HG02840 (cell line): ENCODE measurements around the gene SYNGR2.
"Not testable (repeated sequence)": the region's sequence is repeated elsewhere in the genome, so short reads cannot be mapped to it uniquely, and the experiment has no call there.

Experiments used
- ATAC-seq: cut with Tn5 transposase; IDR thresholded peaks from one replicate; pipeline ENCODE4 v1.9.1; 2021; ENCODE audit warnings: mild to moderate bottlenecking, moderate library complexity, moderate number of reproducible peaks; ENCODE audit not compliant: unreplicated experiment, low FRiP score

SYNGR2 gene

DNA sequence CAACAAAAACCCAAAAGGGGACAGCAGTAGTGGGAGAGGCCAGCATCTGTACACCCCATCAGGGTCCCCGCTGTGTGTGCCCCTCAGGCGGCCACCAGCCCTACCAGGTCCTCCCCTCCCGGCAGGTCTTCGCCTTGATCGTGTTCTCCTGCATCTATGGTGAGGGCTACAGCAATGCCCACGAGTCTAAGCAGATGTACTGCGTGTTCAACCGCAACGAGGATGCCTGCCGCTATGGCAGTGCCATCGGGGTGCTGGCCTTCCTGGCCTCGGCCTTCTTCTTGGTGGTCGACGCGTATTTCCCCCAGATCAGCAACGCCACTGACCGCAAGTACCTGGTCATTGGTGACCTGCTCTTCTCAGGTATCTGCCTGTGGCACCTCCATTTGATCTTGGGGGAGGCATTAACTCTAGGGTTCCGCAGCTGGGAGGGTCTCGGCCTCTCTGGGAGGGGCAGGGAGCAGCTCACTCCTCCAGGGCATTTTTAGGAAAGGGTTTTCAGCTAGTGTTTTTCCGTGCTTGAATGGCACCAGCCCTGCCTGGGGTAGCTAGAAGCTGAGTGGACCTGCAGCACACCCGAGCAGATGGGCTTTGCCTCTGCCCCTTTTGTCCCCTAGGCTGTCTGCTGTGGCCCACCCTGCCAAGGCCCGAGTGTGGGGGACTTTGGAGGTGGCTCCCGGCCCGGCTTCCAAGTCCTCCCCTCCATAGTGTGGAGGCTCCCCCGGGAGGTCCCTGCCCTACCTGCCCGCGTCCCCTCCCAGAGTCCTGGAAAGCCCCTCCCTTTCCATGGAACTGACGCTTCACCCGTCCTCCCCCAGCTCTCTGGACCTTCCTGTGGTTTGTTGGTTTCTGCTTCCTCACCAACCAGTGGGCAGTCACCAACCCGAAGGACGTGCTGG is 2.6 kb downstream of the SYNGR2 start:
- ATAC-seq, result no peak

DNA sequence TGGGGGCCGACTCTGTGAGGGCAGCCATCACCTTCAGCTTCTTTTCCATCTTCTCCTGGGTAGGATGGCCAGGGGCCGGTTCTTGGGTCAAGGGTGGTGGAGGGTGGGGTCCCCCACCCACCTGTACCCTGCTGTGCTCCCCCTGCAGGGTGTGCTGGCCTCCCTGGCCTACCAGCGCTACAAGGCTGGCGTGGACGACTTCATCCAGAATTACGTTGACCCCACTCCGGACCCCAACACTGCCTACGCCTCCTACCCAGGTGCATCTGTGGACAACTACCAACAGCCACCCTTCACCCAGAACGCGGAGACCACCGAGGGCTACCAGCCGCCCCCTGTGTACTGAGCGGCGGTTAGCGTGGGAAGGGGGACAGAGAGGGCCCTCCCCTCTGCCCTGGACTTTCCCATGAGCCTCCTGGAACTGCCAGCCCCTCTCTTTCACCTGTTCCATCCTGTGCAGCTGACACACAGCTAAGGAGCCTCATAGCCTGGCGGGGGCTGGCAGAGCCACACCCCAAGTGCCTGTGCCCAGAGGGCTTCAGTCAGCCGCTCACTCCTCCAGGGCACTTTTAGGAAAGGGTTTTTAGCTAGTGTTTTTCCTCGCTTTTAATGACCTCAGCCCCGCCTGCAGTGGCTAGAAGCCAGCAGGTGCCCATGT is 3.3 kb downstream of the SYNGR2 start:
- not testable (repeated sequence) for ATAC-seq

DNA sequence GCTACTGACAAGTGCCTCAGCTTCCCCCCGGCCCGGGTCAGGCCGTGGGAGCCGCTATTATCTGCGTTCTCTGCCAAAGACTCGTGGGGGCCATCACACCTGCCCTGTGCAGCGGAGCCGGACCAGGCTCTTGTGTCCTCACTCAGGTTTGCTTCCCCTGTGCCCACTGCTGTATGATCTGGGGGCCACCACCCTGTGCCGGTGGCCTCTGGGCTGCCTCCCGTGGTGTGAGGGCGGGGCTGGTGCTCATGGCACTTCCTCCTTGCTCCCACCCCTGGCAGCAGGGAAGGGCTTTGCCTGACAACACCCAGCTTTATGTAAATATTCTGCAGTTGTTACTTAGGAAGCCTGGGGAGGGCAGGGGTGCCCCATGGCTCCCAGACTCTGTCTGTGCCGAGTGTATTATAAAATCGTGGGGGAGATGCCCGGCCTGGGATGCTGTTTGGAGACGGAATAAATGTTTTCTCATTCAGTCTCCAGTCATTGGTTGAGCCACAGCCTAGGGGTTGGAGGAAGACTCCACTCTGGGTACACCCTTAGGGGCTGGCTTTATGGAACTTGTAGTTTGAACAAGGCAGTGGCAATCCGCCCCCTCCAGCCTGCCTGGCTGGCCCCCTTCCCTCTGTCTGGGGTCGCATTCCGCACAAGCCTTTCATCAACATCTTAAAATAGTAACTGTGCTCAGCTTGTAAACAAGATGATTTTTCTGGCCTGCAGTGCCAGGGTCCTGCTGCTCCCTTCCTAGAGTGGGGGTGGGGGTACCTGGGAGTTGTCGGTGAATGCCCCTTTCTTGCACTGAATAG is 4.1 kb downstream of the SYNGR2 start:
- ATAC-seq, result no peak

DNA sequence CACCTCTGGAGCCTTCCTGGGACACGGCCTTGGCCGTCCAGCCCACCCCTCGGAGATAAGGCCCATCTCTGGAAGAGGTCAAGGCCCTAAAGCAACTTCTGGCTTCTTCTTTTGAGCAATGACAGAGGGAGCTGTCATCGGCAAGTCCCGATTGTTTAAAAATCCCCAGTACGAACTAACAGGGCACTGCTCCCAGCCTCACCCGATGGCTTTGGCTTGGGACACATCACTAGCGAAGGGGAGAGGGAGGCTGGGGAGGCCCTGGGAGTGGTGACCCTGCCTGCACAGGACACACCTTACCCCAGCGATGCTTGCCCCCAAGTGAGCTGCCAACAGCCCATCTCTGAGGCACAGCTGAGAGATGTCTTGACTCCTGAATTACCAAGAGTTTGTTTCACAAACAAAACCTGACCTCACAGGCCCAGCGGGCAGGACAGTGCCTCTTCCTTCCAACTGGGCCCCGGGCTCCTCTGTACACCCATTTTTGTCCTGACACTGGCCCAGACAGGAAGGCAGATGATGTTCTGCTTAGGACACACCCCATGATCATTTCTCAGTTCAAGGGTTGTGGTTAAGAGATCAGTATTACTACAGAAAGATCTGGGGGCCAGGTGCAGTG is 4.8 kb downstream of the SYNGR2 start:
- ATAC-seq, result no peak

DNA sequence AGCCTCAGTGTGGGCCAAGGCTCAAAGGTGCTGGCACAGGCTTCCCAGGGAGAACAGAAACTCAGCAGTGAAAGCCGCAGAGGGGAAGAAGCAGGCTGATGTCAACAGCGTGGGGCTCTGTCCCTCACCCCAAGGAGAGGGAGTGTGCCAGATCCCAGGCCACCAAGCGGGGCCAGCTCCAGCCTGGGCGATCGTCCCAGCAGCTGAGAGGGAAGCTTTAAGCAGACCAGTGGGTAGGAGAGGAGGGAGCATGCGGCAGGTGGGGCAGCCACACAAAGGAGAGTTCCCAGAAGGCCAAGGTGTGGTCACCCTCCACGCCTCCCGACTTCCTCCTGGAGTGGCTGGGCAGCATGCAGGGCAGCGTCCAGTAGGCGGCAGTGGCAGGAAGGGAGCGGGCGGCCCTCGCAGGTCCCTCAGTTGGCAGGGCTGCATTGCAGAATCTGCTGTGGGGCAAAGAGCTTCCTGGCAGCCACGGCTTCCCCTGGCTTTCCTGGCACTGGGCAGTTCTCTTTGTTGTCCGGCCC is 6.0 kb downstream of the SYNGR2 start:
- no peak for ATAC-seq

DNA sequence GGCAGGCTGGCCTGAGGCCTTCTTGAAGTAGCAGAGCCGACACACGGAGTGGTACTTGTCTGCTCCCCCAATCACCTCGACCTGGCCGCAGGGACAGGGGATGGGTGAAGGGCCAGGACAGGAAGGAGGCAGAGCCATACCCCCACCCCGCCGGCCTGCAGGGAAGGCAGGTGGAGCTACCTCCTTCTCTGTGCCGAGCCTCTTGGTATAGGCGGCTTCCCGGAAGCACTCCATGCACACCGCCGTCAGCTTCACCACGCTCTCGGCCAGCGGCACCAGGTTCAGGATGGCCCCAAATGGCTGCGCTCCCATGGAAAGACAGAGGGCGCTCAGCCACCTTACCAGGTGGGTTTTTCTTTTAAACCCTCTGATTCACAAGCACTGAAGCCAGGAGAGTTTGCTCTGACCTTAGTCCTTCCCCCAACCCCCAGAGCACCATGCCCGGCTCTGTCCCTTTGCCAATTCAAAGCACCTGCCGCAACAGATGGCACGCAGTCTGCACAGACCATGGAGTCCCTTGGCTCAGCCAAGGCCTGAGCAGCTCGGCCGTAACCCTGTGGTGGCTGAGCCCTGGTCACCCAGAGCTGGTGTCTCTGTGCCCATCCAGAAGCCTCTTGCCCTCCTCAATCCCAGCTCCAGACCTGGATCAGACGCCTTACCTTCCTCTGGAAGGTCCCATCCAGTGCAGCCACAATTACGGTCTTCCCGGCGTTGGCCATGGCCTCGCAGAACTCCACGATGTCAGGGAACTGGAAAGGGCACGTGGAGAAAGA is 6.7 kb downstream of the SYNGR2 start:
- no peak for ATAC-seq

DNA sequence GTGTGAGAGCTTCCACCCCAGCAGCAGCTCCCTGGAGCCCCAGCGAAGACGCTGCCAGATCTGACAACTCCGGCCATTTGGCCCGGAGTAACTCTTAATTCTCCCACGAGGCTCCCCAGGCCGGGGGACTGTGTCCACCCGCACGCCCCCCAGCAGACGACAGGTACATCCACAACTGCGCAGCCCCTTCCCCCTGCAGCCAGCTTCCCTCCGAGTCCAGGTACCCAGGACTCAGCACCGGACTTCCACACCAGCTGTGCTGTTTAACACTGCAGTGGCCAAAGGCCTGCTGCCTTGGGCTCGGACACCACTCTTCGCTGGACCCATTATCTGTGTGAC is 7.2 kb downstream of the SYNGR2 start:
- no peak for ATAC-seq

DNA sequence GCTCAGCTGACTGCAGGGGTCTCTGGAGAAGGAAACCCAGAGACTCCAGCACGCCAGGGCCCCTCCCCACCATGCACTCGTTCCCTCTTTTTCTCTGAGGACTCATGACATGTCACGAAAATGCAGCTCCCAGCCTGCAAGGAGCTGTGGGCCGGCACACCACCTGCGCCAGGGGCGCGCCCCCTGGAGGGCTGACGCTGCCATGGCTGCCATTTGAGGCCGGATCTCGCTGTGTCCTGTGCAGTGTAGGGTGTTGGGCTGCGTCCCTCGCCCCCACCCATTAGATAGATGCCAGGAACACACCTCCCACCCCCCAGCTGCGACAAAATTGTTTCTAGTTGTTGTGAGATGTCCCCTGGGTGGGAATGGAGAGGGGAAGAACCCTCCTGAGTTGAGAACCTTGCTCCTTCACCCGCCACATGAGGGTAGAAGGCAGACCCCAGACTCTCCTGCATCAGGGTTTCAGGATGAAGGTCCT is 8.2 kb downstream of the SYNGR2 start:
- no peak for ATAC-seq

DNA sequence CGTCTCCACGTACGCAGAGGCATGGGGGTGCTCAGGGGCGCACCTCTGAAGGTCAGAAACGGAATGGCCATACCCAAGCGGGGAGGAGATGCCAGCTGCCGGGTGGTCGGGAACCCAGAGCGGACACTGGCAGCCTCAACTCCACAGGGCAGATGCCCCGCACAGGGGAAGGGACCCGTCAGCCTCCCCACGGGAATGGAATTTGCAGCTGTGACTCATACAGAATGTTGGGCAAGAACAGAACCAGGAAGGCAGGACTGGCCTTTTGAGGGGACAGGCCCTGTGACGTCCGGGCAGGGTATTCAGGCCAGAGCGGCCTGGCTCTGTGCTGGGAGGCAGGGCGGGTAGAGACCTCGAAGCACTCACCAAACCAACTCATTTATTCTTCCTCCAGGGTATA is 11.0 kb downstream of the SYNGR2 start:
- no peak for ATAC-seq

DNA sequence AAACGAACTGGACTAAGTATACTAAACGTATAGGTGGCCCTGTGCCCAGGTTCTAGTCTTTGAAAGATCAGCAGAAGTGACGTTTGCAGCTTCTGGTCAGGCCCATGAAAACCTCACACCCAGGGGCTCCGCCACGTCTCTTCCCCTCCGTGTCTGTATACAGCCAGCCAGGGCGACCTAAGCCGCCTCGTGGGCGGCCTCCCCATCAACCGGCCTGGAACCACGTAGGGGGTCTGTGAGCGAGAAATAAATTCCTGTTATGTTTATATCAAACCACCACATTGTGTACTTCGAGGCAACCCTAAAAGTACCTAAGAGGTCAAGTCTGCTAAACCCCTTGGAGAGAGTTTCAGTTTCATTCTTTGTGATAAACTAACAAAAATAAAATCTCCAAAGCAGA is 11.7 kb downstream of the SYNGR2 start:
- ATAC-seq, result no peak

DNA sequence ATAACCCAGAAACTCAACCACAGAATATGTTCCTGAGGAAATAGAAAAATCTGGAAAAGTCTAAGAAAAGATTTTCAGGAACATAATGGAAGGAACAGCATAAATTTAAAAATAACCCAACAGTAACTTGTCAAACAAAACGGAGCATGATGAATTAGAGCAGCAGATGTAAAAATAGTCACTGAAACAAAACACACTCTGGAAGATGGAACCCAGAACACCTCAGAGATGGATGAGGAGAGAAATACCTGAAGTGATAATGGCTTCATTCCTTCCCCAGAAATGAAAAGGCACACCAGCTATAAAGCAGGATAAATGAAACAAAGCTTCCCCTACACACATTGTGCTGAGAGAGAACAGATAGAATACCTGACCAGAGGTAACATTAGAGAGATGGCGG is 12.1 kb downstream of the SYNGR2 start:
- no peak for ATAC-seq

DNA sequence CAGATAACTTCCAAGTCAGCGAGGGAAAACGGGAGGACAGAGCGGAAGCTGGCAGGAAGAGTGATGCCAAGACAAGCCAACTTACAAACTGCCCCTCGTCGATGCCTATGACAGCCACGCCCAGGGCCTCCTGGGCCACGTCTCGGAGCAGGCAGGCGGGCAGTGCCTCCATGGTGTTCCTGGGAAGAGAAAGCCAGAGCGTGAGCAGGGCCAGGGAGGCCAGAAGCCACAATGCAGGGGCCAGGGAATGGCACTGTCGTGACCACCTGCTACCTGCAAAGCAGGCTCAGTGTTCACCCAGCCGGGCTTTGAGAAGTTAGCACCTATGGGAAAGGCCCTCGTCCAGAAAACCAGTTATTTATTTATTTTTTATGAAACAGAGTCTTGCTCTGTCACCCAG is 14.1 kb downstream of the SYNGR2 start:
- ATAC-seq, result no peak

DNA sequence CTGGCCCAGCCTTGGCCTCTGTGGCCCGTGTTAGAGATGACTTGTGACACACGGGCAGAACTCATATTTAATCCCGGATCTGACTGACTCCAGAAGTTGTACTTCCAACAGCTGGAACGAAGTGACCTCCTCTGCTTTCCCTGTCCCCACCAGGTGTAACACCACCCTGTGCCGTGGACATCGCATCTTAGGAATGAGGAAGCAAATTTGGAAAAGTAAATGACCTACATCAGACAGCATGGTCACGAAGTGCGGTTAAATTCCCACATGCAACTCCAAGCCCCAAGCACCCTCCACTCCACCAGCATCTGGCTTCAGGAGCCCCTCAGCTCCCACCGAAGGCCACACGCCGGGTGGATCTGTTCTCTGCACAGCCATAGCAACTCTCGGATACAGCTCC is 15.5 kb downstream of the SYNGR2 start:
- ATAC-seq, result no peak

DNA sequence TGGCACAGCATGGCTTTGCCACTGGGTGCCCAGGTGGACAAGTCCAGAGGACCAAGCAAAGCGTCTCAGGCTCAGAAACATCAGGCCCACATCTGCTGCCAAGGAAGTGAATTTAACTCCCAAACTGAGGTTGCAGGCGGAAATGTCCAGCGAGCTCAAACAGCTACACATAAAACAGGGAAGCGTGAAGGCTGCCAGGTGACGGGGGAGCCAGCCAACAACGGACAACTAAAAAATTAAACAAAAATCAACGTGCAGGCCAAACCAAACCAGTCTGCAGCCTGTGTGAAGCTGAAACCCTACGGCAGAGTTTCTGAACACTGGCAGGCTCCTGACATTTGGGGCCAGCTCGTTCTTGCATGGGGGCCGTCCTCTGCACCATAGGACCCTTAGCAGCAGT is 16.0 kb downstream of the SYNGR2 start:
- no peak for ATAC-seq

DNA sequence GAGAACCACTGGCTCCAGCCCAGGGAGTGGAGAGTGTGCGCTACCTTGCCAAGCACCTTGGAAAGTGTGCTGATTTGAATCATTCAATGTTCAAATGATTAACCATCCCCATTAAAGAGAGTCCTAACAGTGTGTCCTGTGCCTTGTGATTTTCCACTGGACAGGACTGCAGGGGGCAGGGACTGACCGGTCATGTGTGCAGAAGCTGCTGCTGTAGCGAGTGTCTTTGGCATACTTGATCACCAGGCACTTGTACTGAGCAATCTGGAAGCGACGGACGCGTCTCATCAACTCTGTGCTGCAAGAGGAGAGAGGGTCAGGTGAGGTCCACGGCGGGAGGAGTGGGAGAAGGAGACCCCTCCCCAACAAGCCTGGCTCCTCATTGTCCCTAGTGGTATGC is 16.5 kb downstream of the SYNGR2 start:
- ATAC-seq, result no peak

DNA sequence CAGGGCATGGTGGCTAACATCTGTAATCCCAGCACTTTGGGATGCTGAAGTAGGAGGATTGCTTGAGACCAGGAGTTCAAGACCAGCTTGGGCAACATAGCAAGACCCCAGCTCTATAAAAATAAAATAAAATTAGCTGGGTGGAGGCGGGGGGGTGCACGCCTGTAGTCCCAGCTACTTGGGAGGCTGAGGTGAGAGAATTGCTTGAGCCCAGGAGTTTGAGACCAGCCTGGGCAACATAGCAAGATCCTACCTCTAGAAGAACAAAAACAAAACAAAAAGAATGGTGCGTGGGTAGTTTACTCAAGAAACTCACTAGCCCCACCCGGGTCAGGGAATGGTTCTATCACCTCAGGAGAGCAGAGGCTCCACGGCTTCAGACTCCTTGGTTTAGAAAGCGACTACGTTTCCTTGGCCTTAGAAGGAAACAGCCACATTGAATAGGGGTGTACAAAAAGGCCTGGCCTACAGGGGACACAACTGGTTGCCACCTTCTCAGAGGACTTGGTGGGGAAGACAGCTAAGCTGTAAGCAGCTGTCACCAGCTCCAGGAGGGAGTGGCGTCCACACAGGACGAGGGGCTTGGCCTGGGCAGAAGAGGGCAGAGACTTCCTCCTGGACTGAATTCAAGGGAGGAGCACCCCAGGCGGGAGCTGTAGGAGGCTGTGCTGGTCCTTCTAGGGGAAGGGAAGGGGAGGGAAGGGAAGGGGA is 17.8 kb downstream of the SYNGR2 start:
- no peak for ATAC-seq

DNA sequence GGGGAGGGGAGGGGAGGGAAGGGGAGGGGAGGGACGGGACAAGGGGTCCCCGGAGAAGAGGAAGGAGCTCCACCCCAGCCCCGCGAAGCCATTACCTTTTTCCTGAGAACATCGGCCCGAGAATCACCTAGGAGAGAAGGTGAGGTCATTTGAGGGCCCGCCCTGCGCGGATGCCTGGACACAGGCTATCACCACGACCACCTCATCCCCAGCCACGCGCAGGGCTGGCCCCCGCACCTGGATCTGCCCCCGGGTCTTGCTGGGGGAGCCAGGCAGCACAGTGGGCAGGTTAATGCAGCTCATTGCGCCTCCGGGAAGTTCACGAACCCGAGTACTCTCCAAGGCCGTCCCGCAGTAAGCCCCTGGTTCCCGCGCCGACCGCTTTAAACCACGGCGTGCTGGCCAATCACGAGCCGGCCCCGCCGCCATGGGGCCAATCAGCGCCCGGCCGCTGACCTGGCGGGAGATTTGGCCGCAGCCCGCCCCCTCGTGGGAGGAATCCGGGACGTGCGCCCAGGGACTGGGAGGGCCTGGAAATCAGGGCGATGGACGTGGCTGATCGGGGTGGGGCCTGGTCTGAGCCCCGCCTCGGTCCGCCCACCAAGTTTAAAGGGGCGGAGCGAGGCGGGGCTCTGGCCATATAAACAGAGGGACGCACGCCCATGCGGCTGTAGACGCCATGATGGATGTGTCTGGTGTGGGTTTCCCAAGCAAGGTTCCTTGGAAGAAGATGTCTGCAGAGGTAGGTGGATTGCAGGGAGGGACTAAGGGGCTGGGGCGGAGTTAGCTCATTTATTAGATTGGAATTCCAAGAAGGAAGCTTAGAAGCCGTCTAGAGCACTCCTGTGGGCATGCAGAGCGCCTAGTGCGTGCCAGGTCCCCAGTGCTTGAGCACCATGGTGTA is 18.6 kb downstream of the SYNGR2 start, which contains the start of the genes AFMID and TK1:
AFMID (plus strand) TSS at position 671 of the 904 bp plus-strand sequence; CDS start at position 680, 9 bp downstream.
TK1 (minus strand) TSS at position 361 of the 904 bp plus-strand sequence; CDS start at position 303, 58 bp downstream.
- ATAC-seq, result peak; percentile 89

DNA sequence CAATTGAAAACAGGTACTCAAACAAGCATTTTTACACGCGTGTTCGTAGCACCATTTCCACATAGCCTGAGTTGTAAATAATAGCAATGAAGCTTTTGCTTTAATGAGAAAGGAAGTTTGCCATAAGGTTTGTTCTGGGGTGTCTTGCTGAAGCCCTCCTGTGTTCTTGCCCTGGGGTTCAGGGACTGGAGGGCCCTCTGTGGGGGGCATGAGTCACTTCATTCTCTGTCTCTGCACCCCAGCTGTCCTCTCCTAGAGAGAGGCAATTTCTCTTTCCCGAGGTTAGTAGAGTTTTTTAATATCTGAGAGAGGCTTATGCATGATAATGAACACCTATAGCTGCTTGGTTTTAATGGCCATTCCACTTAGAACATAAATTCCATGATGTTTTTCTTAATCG is 28.3 kb downstream of the SYNGR2 start:
- ATAC-seq, result no peak
